HG02852 (cell line): Measurements from ENCODE around the gene ABHD10.

ENCODE experiments used
- ATAC-seq: cut with Tn5 transposase; IDR thresholded peaks from one replicate; pipeline ENCODE4 v1.9.1; 2021; ENCODE audit warnings: mild to moderate bottlenecking, moderate library complexity; ENCODE audit not compliant: unreplicated experiment

ABHD10 gene

DNA sequence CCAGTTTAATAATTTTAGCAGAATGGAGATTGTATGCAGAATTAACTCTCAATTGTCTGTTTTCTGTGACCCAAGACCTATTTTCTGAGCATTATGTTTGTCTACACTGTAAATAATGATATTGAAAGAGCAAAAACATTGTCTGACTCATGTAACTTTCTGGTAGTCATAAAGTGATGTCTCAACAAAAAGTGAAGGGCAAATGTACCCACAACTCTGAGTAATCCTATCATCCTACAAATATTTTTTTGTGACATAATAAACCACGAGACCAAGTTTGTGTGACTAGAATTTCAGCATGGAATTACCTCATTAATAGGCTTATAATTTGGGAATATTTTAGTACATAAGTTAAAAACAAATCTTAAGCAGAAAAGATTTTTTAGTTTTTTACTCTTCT, 15.4 kb upstream of the ABHD10 start:
- no peak for ATAC-seq

- ATAC-seq, result no peak
These were observed 13.3 kb upstream of the ABHD10 start for GRCh38 chr3:111965484-111965883.

DNA sequence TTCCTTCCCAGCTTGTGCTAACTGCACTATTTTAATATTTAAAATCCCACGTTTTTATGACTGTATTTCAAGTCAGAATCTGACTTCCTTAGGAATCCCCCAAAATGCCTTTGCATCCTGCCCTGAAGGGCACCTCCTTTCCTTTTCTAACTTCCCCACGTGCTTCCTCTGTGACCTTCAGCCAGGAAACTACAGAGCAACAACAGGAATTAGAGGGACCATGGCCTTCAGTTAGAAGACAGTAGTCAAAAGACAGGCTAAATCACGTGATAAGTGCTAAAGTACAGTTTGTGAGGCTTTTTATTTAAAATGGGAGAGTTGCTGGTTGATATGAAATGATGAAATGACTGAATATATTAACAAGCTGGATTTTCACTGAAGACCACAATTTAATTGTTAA, 11.8 kb upstream of the ABHD10 start:
- ATAC-seq, result no peak

- ATAC-seq, result peak; percentile 97
These were observed 11.1 kb upstream of the ABHD10 start for GRCh38 chr3:111967651-111968274.

DNA sequence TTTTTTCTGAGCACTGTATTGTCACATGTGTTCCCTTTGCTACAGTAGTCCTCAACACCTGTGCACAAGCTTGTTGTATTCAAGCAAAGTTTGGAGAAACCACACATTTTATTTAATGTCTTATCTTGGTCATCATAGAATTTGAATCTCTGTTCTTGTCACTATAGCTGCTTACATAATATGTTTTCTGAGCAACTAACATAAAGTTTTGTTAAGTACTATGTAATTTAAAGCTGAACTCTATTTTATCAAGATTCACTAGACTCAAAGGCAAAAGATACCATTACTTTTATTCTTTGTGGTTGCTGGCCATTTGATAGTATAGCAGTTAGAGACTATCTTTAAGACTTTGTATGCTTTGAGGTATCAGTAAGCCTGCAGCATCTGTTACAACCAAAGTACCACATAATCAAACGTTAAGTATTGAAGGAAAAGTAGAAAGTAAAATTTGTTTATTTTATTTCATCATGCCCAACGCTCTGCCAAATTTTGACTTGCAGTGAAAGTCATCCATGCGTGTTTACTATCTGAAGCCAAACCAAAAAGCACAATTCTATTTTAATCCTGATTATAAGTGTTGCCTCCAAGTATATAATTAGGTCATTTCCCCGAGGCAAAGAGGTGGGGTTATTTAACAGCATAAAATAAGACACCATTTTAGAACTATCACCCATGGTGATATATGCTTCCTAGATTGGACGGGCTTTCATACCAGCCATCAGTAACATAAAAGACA, 10.3 kb upstream of the ABHD10 start:
- ATAC-seq, result no peak

- no peak for ATAC-seq
These were observed 8.4 kb upstream of the ABHD10 start for GRCh38 chr3:111970376-111970775.

GRCh38 chr3:111971533-111972130, 7.2 kb upstream of the ABHD10 start:
- no peak for ATAC-seq

- ATAC-seq, result no peak
These were observed 5.9 kb upstream of the ABHD10 start for GRCh38 chr3:111972891-111973290.

DNA sequence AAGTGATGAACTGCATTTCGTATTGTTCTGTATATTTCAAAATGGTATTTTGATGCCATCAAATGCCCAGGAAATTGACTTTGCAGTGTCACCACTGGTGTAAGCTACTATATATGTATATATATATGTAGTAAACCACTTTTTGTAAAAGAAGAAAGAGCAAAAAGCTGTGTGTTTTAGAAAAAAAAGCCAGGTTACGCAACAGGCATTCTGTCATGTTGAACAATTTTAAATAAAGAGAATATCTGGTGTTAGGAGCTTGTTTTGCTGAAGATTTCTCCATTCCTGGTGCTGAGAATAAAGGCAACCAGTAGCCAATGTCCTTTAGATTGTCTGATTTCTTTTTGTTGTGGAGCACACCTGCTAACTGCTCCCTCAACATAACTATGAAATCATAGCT, 3.7 kb upstream of the ABHD10 start:
- no peak for ATAC-seq

DNA sequence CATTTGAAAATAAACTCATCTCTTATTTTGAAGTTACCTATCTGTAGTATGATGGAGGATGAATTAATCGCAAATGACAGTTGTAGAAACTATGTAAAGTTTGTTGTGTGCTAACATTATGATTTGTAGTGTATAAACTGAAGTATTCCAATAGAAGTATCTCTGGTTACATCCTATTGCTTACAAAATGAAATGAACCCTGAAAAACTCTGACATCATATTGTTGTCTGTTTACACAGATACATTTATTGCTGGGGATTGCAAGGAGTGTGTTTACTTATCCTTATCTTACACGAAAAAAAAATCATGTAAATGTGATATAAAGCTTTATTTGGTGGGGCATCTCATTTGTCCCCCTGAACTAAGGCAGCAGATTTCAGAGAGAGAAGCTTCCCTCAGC, 2.6 kb upstream of the ABHD10 start:
- ATAC-seq, result no peak

- ATAC-seq, result peak; percentile 47
These were observed 710 bp downstream of the ABHD10 start for GRCh38 chr3:111979434-111980038.

DNA sequence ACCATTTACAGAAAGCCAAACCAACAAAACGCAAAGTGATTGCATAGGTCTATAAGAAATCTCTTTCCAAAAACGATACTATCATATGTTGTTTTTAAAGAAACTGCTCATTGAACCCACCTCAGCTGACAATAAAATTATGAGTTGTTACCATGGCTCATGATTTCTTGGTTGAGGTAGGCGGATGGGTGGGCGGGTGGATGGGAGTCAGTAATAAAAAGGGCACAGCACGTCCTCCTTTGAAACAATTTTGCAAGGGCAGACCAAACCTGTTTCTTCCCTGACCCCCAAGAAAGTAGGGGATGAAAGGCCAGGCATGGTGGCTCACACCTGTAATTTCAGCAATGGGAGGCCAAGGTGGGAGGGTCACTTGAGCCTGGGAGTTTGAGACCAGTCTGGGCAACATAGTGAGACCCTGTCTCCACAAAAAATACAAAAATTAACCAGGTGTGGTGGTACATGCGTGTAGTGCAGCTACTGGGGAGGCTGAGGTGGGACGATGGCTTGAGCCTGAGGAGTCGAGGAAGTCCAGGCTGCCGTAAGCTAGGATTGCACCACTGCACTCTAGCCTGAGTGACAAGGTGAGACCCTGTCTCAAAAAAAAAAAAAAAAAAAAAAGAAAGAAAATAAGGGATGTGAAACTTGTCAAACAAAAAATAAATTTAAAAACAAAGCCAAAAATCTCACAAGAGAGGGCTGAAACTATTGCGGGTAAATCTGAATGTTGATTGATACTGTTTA, 2.1 kb downstream of the ABHD10 start:
- no peak for ATAC-seq

GRCh38 chr3:111981457-111981763, 2.6 kb downstream of the ABHD10 start:
- ATAC-seq, result no peak

DNA sequence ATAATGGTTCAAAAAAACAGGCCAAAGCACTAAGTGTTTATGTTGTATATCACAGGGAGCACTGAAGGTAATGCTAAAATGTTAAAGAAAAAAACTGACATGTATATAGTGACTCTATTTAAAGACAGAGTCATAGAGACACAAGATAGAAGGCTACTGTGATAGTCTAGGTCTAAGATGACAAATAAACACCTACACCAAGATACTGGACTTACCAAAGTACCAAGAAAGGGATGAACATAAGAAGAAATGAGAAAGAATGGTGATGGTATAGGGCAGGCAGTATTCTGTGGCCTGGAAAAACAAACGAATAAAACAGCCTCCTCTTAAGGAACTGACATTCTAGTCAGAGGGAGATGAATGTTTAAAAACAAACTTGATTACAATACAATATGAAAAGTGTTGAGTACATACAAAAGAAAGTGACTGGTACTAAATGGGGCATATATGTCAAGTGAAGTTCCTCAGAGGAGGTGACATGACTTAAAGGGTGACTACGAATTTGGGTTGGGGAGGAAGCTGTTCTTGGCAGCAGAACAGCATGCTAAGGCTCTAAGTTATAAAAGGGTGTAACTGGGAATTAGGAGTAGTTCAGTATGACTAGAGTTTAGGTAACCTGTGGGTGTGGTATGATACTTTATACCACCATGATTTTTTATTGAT, 5.9 kb downstream of the ABHD10 start:
- ATAC-seq, result no peak

DNA sequence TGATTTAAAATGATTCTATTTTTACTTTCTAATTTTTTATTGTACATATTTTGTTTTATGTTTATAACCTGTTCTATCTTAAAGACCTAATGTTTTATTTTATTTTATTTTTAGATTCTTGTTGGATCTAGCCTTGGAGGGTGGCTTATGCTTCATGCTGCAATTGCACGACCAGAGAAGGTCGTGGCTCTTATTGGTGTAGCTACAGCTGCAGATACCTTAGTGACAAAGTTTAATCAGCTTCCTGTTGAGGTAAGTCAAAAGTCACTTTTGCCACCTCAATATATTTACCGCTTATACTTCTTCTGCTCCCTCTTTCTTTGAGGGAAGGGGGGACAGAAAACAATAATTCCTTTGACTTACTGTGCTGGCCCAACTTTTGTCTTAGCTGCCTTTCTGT, 8.0 kb downstream of the ABHD10 start:
- no peak for ATAC-seq

- ATAC-seq, result peak; percentile 95
These were observed 10.3 kb downstream of the ABHD10 start for GRCh38 chr3:111989061-111989678.

- ATAC-seq, result no peak
These were observed 14.2 kb downstream of the ABHD10 start for GRCh38 chr3:111993038-111993437.

DNA sequence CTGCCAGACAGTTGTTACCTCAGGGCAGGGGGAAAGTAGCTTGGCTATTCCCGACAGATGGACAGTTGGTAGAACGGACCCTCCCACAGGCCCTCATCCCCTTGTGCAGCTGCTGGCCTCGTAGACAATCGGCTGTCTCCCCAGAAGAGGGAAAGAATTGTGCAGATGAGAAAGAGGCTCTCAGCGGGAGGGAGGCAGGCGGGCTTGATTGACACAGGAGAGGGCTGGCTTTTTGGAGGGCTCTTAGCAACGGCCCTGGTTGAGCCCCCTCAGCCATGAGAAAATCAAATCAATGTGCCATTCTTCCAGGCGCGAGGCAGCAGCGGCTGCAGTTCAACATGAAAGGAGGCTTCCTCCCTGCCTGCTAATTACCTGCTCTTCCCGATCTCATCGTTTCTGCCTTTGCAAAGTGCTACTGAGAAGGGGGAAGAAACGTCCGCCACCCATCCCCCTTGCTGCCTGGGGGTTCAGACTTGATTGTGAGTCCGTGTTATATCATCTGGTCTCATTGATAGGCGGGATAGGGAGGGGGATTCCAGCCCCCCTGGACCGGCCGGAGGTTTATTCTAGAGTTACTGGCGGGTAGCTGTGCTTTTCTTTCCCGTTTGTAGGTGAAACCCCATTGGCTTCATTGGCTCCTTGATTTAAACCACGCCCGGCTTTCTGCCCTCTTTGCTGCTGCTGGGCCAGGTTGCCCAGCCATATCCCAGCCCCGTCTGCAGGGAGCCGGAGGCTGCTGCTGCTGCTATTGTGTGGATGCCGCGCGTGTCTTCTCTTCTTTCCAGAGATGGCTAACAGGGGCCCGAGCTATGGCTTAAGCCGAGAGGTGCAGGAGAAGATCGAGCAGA, 20.0 kb downstream of the ABHD10 start, which contains the start of gene TAGLN3:
Gene TAGLN3 (plus strand): TSS at position 287 of the 848 bp plus-strand sequence. CDS start 501 bp downstream, at position 788.
- peak; percentile 45 for ATAC-seq
